ENCODE data around the gene KCNQ2.

Gene KCNQ2

DNA sequence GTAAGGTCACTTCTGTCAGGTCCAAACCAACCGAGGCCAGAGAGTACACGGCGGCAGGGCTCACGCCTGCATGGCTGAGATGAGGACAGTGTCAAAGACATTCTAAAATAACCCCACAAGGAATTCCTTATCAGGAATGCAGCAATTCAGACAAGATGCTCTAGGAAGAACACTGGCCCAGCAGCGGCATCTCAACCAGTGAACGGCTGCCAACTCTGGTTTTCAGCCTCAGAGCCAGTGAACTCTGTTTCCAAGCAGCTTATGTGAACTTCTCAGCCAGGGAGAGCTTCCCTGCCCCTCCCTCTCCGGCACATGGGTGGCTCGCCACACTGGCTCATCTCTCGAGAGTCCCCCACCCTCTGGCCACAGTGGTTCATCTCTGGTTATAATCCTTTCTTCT lies 36.9 kb downstream of the KCNQ2 start:
- ATAC-seq, result no peak; the same call in 2 of the 3 replicates
- TF ChIP-seq ZNF70 (CRISPR knock-in tag; IDR thresholded peaks at IDR 0.05), result no peak
- TF ChIP-seq ISL1 (CRISPR knock-in tag; IDR thresholded peaks at IDR 0.05), result no peak
- TF ChIP-seq CSDC2 (CRISPR knock-in tag; IDR thresholded peaks at IDR 0.05), result no peak
- no peak for TF ChIP-seq ZC3H10 (CRISPR knock-in tag; IDR thresholded peaks at IDR 0.05)
- TF ChIP-seq TCF4 (CRISPR knock-in tag; IDR thresholded peaks at IDR 0.05; ENCODE audit: borderline replicate concordance), result no peak
- no peak for TF ChIP-seq OSR1 (CRISPR knock-in tag; IDR thresholded peaks at IDR 0.05)
- TF ChIP-seq POU6F1 (CRISPR knock-in tag; IDR thresholded peaks at IDR 0.05; ENCODE audit: borderline replicate concordance, low read depth), result no peak
- no peak for TF ChIP-seq ZFP30 (CRISPR knock-in tag; IDR thresholded peaks at IDR 0.05)
- TF ChIP-seq PPARA (CRISPR knock-in tag; IDR thresholded peaks at IDR 0.05; ENCODE audit: borderline replicate concordance), result no peak
- TF ChIP-seq SNAI2 (CRISPR knock-in tag; IDR thresholded peaks at IDR 0.05), result no peak
- no peak for TF ChIP-seq RARB (CRISPR knock-in tag; IDR thresholded peaks at IDR 0.05)
- no peak for TF ChIP-seq ZNF565 (CRISPR knock-in tag; conservative IDR thresholded peaks at IDR 0.05; ENCODE audit: low read depth)
- no peak for TF ChIP-seq PATZ1 (CRISPR knock-in tag; IDR thresholded peaks at IDR 0.05; ENCODE audit: borderline replicate concordance)
- TF ChIP-seq, protein P1, sequence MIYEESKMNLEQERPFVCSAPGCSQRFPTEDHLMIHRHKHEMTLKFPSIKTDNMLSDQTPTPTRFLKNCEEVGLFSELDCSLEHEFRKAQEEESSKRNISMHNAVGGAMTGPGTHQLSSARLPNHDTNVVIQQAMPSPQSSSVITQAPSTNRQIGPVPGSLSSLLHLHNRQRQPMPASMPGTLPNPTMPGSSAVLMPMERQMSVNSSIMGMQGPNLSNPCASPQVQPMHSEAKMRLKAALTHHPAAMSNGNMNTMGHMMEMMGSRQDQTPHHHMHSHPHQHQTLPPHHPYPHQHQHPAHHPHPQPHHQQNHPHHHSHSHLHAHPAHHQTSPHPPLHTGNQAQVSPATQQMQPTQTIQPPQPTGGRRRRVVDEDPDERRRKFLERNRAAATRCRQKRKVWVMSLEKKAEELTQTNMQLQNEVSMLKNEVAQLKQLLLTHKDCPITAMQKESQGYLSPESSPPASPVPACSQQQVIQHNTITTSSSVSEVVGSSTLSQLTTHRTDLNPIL (CRISPR knock-in tag; IDR thresholded peaks at IDR 0.05; ENCODE audit: low read depth), result no peak
- TF ChIP-seq TOX (CRISPR knock-in tag; IDR thresholded peaks at IDR 0.05; ENCODE audit: borderline replicate concordance), result no peak

GRCh38 chr20:63434599-63435378 lies 37.7 kb downstream of the KCNQ2 start:
- peak; percentile 59 for ATAC-seq
- TF ChIP-seq SNAI2 (CRISPR knock-in tag; IDR thresholded peaks at IDR 0.05) (no peak), POU6F1 (CRISPR knock-in tag; IDR thresholded peaks at IDR 0.05; ENCODE audit: borderline replicate concordance, low read depth) (no peak), ESRRG (CRISPR knock-in tag; IDR thresholded peaks at IDR 0.05) (no peak), TOX (CRISPR knock-in tag; IDR thresholded peaks at IDR 0.05; ENCODE audit: borderline replicate concordance) (no peak), OSR1 (CRISPR knock-in tag; IDR thresholded peaks at IDR 0.05) (no peak), RARB (CRISPR knock-in tag; IDR thresholded peaks at IDR 0.05) (no peak), ZNF8 (CRISPR knock-in tag; IDR thresholded peaks at IDR 0.05) (no peak), TCF4 (CRISPR knock-in tag; IDR thresholded peaks at IDR 0.05; ENCODE audit: borderline replicate concordance) (no peak), BACH2 (CRISPR knock-in tag; IDR thresholded peaks at IDR 0.05; ENCODE audit: borderline replicate concordance) (no peak), CSRNP3 (CRISPR knock-in tag; IDR thresholded peaks at IDR 0.05) (no peak), ARNTL (CRISPR knock-in tag; IDR thresholded peaks at IDR 0.05; ENCODE audit: borderline replicate concordance, low read depth) (no peak), ZC3H10 (CRISPR knock-in tag; IDR thresholded peaks at IDR 0.05) (no peak), GLIS3 (CRISPR knock-in tag; IDR thresholded peaks at IDR 0.05) (no peak)

All from SK-N-SH treated with all-trans-retinoic acid at 6 μM for 48 hours (cell line).